Activated naive CD8-positive, alpha-beta T cell treated with anti-CD3 and anti-CD28 coated beads, Interleukin-2, amount 10 ng/mL, durations not matched to agents 7 days and 5 days (primary cell): ENCODE data around the gene GREM2. TPM values are rescaled to one million over a fixed set of nuclear protein-coding genes. Genes with fewer than 3 reads are reported as not detected.
A peak's percentile ranks its signal among the peaks of the same experiment; 100 is the strongest.

Experiments
- ATAC-seq: fragments of 150-1000 bp; cut with Tn5 transposase; one replicate; pipeline ENCODE4 v1.10.0; 2021; ENCODE audit warnings: low read depth, moderate library complexity
- POLR2A ChIA-PET: fragments of 350-600 bp; sonication (Branson Sonifier 250); formaldehyde crosslinking; loops from one replicate; lab custom pipeline; 2021; ENCODE audit warnings: antibody characterized with exemption; lab: Charles Lee
- DNase-seq: peaks from one replicate; pipeline ENCODE4 v3.0.0; 2021
- H3K27ac Mint-ChIP-seq: one replicate; pipeline ENCODE4 v1.8.0; 2022; ENCODE audit warnings: mild to moderate bottlenecking, mixed read lengths
- H3K27me3 Mint-ChIP-seq: one replicate; pipeline ENCODE4 v1.8.0; 2022; ENCODE audit warnings: mild to moderate bottlenecking, moderate library complexity, mixed read lengths
- H3K36me3 Mint-ChIP-seq: one replicate; pipeline ENCODE4 v1.8.0; 2021; ENCODE audit warnings: mild to moderate bottlenecking, mixed read lengths
- H3K4me1 Mint-ChIP-seq: one replicate; pipeline ENCODE4 v1.8.0; 2021; ENCODE audit warnings: mixed read lengths
- H3K4me3 Mint-ChIP-seq: one replicate; pipeline ENCODE4 v1.8.0; 2022; ENCODE audit warnings: mild to moderate bottlenecking, moderate library complexity, mixed read lengths
- H3K9me3 Mint-ChIP-seq: one replicate; pipeline ENCODE4 v1.8.0; 2021; ENCODE audit warnings: mixed read lengths
- total RNA-seq, 2 experiments: library from RNA; stranded (reverse); gene quantifications; one replicate each; pipeline ENCODE4 v1.2.3, GENCODE V29; 2021

Gene GREM2
- total RNA-seq, 2 experiments from 2014 or later = not detected

GRCh38 chr1:240599299-240599698 is 12.7 kb downstream of the GREM2 start:
- no peak overlapping the region for H3K4me3 Mint-ChIP-seq
- POLR2A ChIA-PET = no interaction called here
- no peaks in the 10 kb centered on the region for H3K9me3 Mint-ChIP-seq
- DNase-seq = no peak
- H3K27me3 Mint-ChIP-seq = peaks cover 4% of the 10 kb centered on the region
- no peak for ATAC-seq
- H3K27ac Mint-ChIP-seq = no peak overlapping the region
- H3K4me1 Mint-ChIP-seq = no peaks in the 10 kb centered on the region
- no peaks in the 10 kb centered on the region for H3K36me3 Mint-ChIP-seq

GRCh38 chr1:240598216-240599001 is 13.5 kb downstream of the GREM2 start:
- no peaks in the 10 kb centered on the region for H3K4me1 Mint-ChIP-seq
- POLR2A ChIA-PET = no interaction called here
- no peak overlapping the region for H3K4me3 Mint-ChIP-seq
- no peak overlapping the region for H3K27ac Mint-ChIP-seq
- no peaks in the 10 kb centered on the region for H3K9me3 Mint-ChIP-seq
- peaks cover 4% of the 10 kb centered on the region for H3K27me3 Mint-ChIP-seq
- no peaks in the 10 kb centered on the region for H3K36me3 Mint-ChIP-seq
- DNase-seq = no peak
- no peak for ATAC-seq

- POLR2A ChIA-PET = no interaction called here
- no peaks in the 10 kb centered on the region for H3K36me3 Mint-ChIP-seq
- H3K27ac Mint-ChIP-seq = no peak overlapping the region
- ATAC-seq (no peak), DNase-seq (no peak)
- H3K9me3 Mint-ChIP-seq = no peaks in the 10 kb centered on the region
- no peaks in the 10 kb centered on the region for H3K4me1 Mint-ChIP-seq
- no peak overlapping the region for H3K4me3 Mint-ChIP-seq
- H3K27me3 Mint-ChIP-seq = peaks cover 3% of the 10 kb centered on the region
These were observed 14.7 kb downstream of the GREM2 start for GRCh38 chr1:240597153-240597745.

- H3K27ac Mint-ChIP-seq = no peak overlapping the region
- no peak overlapping the region for H3K4me3 Mint-ChIP-seq
These were observed 16.5 kb downstream of the GREM2 start for GRCh38 chr1:240595476-240595875.

GRCh38 chr1:240591564-240591963 is 20.4 kb downstream of the GREM2 start:
- no peak for DNase-seq
- no peaks in the 10 kb centered on the region for H3K36me3 Mint-ChIP-seq
- ATAC-seq = no peak
- H3K4me1 Mint-ChIP-seq = no peaks in the 10 kb centered on the region
- POLR2A ChIA-PET = no interaction called here
- no peaks in the 10 kb centered on the region for H3K9me3 Mint-ChIP-seq
- H3K27me3 Mint-ChIP-seq = peaks cover 10% of the 10 kb centered on the region
- H3K27ac Mint-ChIP-seq = no peak overlapping the region
- no peak overlapping the region for H3K4me3 Mint-ChIP-seq

More at GRCh38 chr1:240595476-240595875, 16.5 kb downstream of the GREM2 start:
- no peak for ATAC-seq
- H3K36me3 Mint-ChIP-seq = no peaks in the 10 kb centered on the region
- H3K4me1 Mint-ChIP-seq = no peaks in the 10 kb centered on the region
- DNase-seq = no peak
- no peaks in the 10 kb centered on the region for H3K9me3 Mint-ChIP-seq
- POLR2A ChIA-PET = no interaction called here
- H3K27me3 Mint-ChIP-seq = peaks cover 2% of the 10 kb centered on the region

- H3K36me3 Mint-ChIP-seq = no peaks in the 10 kb centered on the region
- DNase-seq (no peak), ATAC-seq (no peak)
- peaks cover 8% of the 10 kb centered on the region for H3K27me3 Mint-ChIP-seq
- no peak overlapping the region for H3K4me3 Mint-ChIP-seq
- H3K27ac Mint-ChIP-seq = no peak overlapping the region
- no peaks in the 10 kb centered on the region for H3K4me1 Mint-ChIP-seq
- POLR2A ChIA-PET = no interaction called here
- no peaks in the 10 kb centered on the region for H3K9me3 Mint-ChIP-seq
These were observed 20.9 kb downstream of the GREM2 start for GRCh38 chr1:240591078-240591477.

GRCh38 chr1:240589585-240590110 is 22.3 kb downstream of the GREM2 start:
- Mint-ChIP-seq H3K4me3 (no peak overlapping the region), H3K9me3 (no peaks in the 10 kb centered on the region), H3K4me1 (no peaks in the 10 kb centered on the region), H3K27me3 (peaks cover 10% of the 10 kb centered on the region), H3K27ac (no peak overlapping the region), H3K36me3 (no peaks in the 10 kb centered on the region)
- DNase-seq (no peak), ATAC-seq (no peak)
- POLR2A ChIA-PET = no interaction called here

GRCh38 chr1:240586006-240586405 is 25.9 kb downstream of the GREM2 start:
- Mint-ChIP-seq H3K9me3 (no peaks in the 10 kb centered on the region), H3K27ac (no peak overlapping the region), H3K4me1 (no peaks in the 10 kb centered on the region), H3K36me3 (no peaks in the 10 kb centered on the region), H3K4me3 (no peak overlapping the region), H3K27me3 (peaks cover 10% of the 10 kb centered on the region)
- DNase-seq (no peak), ATAC-seq (no peak)
- POLR2A ChIA-PET = no interaction called here

GRCh38 chr1:240582953-240583352 is 29.0 kb downstream of the GREM2 start:
- Mint-ChIP-seq H3K4me3 (no peak overlapping the region), H3K27me3 (peaks cover 11% of the 10 kb centered on the region), H3K27ac (no peak overlapping the region), H3K4me1 (no peaks in the 10 kb centered on the region), H3K9me3 (no peaks in the 10 kb centered on the region), H3K36me3 (no peaks in the 10 kb centered on the region)
- no peak for ATAC-seq
- POLR2A ChIA-PET = no interaction called here
- DNase-seq = no peak

- Mint-ChIP-seq H3K27ac (no peak overlapping the region), H3K27me3 (peaks cover 5% of the 10 kb centered on the region), H3K36me3 (no peaks in the 10 kb centered on the region), H3K4me1 (peaks cover 7% of the 10 kb centered on the region), H3K4me3 (no peak overlapping the region), H3K9me3 (no peaks in the 10 kb centered on the region)
- DNase-seq (no peak), ATAC-seq (no peak)
- POLR2A ChIA-PET = no interaction called here
These were observed 32.4 kb downstream of the GREM2 start for GRCh38 chr1:240579511-240579910.

GRCh38 chr1:240577095-240577494 is 34.9 kb downstream of the GREM2 start:
- Mint-ChIP-seq H3K36me3 (no peaks in the 10 kb centered on the region), H3K27ac (no peak overlapping the region), H3K4me3 (no peak overlapping the region), H3K27me3 (peaks cover 5% of the 10 kb centered on the region), H3K4me1 (peaks cover 7% of the 10 kb centered on the region), H3K9me3 (peaks cover 4% of the 10 kb centered on the region)
- POLR2A ChIA-PET = no interaction called here
- no peak for ATAC-seq
- no peak for DNase-seq

- peak; percentile 88 for ATAC-seq
- POLR2A ChIA-PET = no interaction called here
- DNase-seq = no peak
- Mint-ChIP-seq H3K27me3 (peaks cover 5% of the 10 kb centered on the region), H3K4me3 (peak overlapping the region; percentile 77), H3K36me3 (no peaks in the 10 kb centered on the region), H3K27ac (no peak overlapping the region), H3K4me1 (peaks cover 7% of the 10 kb centered on the region), H3K9me3 (peaks cover 4% of the 10 kb centered on the region)
These were observed 35.8 kb downstream of the GREM2 start for GRCh38 chr1:240575981-240576662.

- Mint-ChIP-seq H3K27me3 (no peaks in the 10 kb centered on the region), H3K27ac (no peak overlapping the region), H3K4me1 (peaks cover 7% of the 10 kb centered on the region), H3K36me3 (no peaks in the 10 kb centered on the region), H3K4me3 (no peak overlapping the region), H3K9me3 (peaks cover 4% of the 10 kb centered on the region)
- ATAC-seq = no peak
- POLR2A ChIA-PET = no interaction called here
- DNase-seq = no peak
These were observed 39.6 kb downstream of the GREM2 start for GRCh38 chr1:240572328-240572727.
